HG03571 (cell line): ENCODE measurements around the gene IFITM2.
"Not testable (repeated sequence)": the region's sequence is repeated elsewhere in the genome, so short reads cannot be mapped to it uniquely, and the experiment has no call there.

Experiments used
- ATAC-seq: cut with Tn5 transposase; IDR thresholded peaks from one replicate; pipeline ENCODE4 v1.9.1; 2021; ENCODE audit not compliant: unreplicated experiment

The IFITM2 gene

DNA sequence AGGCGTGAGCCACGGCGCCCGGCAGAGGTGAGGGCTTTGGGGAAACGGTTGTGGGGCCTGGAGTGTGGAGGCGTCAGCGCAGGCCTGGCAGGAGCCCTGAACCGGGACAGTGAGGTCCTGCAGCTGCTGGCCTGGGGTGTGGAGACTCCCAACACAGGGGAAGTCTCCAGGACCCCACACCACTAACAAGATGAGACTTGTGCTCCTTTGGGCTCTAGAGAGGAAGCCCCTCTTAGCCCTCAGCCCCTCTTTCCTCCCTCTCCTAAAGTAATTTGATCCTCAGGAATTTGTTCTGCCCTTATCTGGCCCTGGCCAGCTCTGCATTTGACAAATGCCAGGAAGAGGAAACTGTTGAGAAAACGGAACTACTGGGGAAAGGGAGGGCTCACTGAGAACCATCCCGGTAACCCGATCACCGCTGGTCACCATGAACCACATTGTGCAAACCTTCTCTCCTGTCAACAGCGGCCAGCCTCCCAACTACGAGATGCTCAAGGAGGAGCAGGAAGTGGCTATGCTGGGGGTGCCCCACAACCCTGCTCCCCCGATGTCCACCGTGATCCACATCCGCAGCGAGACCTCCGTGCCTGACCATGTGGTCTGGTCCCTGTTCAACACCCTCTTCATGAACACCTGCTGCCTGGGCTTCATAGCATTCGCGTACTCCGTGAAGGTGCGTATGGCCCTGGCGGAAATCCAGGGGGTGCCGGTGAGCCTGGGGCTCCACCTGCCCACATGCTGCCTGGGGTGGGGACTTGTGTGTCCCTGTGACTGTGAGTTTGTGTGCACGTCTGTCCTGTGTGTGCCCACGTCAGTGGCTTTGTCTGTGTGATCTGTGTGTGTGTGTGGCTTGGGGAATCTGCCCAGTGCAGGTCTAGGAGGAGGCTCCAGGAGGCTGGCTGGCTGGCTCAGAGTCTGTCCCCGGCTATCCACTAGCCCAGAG lies at the start of gene IFITM2:
IFITM2 (plus strand) TSS at position 51 of the 943 bp plus-strand sequence; CDS start at position 428, 377 bp downstream.
- ATAC-seq, result not testable (repeated sequence)

GRCh38 chr11:259413-259812 lies 48.2 kb upstream of the IFITM2 start:
- no peak for ATAC-seq

DNA sequence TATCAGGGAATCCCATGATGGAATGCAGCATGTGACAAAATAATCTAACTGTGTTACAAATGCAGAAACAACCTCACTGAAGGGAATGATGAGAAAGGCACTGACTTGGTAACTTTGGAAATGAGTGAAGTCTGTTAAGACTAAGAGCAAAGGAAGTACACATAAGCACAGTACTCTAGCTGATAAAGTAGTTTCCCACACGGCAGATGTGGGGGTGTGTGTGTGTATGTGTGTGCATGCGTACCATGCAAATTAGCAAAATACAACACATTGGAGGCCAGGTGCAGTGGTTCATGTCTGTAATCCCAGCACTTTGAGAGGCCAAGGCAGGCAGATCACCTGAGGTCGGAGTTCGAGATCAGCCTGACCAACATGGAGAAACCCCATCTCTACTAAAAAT lies 46.0 kb upstream of the IFITM2 start:
- ATAC-seq, result no peak

GRCh38 chr11:266676-267439 lies 40.8 kb upstream of the IFITM2 start:
- ATAC-seq, result no peak

DNA sequence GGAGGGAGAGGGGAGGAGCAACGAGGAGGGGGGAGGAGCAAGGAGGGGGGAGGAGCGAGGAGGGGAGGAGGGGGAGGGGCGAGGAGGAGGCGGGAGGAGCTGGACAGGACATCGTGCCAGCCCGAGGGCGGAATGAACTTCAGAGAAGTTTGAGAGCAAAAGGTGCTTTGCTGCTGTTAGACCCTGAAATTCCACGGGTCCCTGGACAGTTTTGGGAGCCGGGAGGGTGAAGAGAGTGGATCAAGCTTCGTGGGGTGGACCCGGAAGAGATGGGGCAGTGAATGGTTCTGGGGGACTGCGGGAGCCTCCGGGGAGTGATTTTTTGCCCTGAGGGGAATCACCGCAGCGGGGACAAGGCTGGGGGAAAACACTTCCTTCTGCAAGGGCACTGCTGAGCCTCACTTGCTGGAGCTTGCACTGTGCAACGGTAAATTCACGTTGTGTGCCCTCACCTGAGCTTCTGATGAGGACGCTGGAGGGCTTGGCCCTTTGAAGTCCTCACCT lies 40.1 kb upstream of the IFITM2 start:
- ATAC-seq, result no peak

GRCh38 chr11:268716-269145 lies 38.9 kb upstream of the IFITM2 start:
- ATAC-seq, result peak; percentile 39

- peak; percentile 69 for ATAC-seq
These were observed 38.3 kb upstream of the IFITM2 start for GRCh38 chr11:269146-269890.

GRCh38 chr11:270451-271318 lies 36.9 kb upstream of the IFITM2 start:
- no peak for ATAC-seq

GRCh38 chr11:271319-271715 lies 36.3 kb upstream of the IFITM2 start:
- ATAC-seq, result no peak

DNA sequence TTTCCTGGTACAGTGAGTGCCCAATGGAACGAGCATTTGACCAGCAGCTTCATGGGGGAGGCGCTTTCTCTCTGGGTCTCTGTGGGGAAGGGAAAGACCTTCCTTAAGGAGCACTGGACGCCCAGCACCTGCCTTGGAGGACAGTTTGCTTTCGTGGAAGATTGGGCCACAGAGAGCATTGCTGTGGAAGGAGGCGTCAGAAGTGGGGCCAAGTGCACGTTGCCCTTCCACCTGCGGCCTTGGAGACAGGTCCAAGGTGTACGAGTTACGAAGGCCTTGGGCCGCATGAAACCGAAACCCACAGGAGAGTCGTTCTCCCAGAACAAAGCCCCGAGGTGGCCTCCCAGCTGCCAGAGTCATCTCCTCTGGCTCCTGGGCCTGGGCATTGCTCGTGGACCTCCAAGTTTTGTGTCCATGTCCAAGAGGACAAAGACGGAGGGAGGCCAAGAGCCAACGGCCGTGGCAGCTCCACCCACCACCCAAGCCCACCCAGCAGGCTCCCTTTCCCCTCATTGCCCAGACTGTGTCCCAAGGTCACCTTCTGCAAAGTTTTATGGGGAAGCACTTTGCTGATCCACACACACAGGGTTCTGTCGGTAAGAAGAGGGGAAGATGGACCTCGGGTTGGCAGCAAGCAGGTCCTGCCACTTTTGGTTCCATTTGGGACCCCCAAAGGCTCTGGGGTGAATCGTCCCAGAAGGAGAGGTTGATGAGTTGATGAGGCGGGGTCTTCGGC lies 35.3 kb upstream of the IFITM2 start:
- ATAC-seq, result no peak

DNA sequence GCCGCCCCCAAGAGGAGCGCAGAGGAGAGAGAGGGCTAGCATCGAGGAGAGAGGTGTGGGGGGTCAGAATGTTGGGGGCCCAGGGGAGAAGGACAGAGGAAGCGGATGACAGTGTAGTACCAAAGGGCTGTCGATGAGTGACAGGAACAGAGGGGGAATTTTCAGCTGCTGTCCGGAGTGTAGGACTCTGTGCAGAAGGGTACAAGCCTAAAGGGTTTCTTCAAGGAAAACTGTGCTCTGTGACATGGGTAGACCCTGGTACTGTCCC lies 34.8 kb upstream of the IFITM2 start:
- no peak for ATAC-seq

DNA sequence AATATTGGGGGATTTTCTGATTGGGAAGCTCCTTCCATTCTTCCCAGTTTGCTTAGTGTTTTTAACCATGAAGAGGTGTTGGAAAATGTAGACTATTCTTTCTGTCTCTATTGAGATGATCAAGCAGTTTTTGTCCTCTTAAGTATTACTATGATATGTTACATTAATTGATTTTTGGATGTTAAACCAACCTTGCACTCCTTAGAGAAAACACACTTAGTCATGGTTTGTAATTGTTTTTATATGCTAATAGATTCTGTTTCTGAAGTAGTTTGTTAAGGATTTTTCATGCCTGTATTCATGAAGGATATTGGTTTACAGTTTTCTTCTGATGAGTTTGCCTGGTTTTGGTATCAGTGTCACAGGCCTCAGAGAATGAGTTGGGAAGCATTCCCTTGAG lies 31.4 kb upstream of the IFITM2 start:
- ATAC-seq, result no peak

- ATAC-seq, result no peak
These were observed 29.3 kb upstream of the IFITM2 start, which contains the start of gene NLRP6 for GRCh38 chr11:278001-278951. Gene NLRP6, plus strand, starts transcription at chr11:278407. Its CDS starts 163 bp downstream, at chr11:278570.

DNA sequence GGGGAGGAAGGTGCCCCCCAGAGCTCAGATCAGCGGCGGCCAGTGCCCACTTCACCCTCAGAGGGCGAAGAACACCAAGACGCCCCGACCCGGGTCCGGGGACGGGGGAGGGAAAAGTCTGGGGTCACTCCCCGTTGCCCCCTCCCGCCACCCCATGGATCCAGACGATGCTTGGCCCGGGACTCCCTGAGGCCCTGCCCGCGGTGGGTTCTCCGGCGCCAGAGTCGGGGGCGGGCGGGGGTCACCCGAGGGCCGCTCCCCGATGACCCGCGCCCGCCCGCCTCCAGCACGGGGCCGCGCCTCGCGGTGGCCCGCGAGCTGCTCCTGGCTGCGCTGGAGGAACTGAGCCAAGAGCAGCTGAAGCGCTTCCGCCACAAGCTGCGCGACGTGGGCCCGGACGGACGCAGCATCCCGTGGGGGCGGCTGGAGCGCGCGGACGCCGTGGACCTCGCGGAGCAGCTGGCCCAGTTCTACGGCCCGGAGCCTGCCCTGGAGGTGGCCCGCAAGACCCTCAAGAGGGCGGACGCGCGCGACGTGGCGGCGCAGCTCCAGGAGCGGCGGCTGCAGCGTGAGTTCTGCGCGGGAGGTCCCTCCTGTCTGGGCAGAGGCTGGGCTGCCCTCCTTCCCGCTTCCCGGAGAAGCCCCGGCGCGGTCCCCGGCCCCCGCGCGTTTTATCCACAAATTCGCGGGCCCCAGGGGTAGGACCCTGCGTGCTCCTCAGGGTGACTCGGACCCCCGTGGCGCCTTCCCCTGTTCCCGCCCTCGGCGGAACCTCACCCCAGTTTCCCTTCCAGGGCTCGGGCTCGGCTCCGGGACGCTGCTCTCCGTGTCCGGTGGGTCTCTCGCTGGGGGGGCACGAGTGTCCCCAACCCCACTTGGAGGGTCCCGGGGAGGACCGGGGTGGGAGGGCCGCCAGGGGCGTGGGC lies 28.3 kb upstream of the IFITM2 start:
- ATAC-seq, result no peak

DNA sequence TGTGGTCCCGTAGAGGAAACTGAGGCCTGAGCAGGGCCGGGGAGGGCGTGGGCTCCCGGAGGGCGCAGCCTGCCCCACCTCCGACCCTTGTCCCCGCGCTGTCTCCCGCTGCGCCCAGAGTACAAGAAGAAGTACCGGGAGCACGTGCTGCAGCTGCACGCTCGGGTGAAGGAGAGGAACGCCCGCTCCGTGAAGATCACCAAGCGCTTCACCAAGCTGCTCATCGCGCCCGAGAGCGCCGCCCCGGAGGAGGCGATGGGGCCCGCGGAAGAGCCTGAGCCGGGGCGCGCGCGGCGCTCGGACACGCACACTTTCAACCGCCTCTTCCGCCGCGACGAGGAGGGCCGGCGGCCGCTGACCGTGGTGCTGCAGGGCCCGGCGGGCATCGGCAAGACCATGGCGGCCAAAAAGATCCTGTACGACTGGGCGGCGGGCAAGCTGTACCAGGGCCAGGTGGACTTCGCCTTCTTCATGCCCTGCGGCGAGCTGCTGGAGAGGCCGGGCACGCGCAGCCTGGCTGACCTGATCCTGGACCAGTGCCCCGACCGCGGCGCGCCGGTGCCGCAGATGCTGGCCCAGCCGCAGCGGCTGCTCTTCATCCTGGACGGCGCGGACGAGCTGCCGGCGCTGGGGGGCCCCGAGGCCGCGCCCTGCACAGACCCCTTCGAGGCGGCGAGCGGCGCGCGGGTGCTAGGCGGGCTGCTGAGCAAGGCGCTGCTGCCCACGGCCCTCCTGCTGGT lies 27.5 kb upstream of the IFITM2 start:
- ATAC-seq, result no peak

GRCh38 chr11:280706-281485 lies 26.7 kb upstream of the IFITM2 start:
- no peak for ATAC-seq
